ENCODE data around the gene C10orf143.

C10orf143 gene

DNA sequence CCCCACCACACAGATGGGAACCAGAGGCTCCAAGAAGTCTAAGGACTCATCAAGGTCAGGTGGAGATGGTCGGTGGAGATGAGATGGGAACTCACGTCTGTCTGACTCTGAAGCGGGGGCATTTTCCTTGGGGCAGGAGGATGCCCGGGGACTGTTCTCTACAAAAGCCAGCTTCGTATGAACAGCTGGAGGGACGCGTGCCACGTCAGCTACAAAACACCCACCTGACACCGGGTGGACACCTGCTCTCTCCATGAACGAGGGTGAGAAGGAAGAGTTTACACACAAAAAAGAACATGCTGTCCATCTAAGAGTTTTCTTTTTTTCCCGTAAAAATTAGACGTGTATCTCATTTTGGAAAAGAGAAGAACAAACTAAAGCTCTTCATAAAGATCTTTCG, 47.7 kb downstream of the C10orf143 start:
- H3K27me3 ChIP-seq, result no peaks in the 10 kb centered on the region
- H4K20me1 ChIP-seq, result no peaks in the 10 kb centered on the region
- H3K4me3 ChIP-seq, result no peak overlapping the region
- H3K36me3 ChIP-seq, result 0 out of 2 replicates have a peak, but pooled peaks cover 6% of the 10 kb centered on the region
- H3K4me2 ChIP-seq, result 0 out of 2 replicates have a peak overlapping the region, but pooled peaks have one; percentile 88
- no peak for TF ChIP-seq Cebpa-rat (IDR thresholded peaks at IDR 0.05)
- no peak overlapping the region for H3K9ac ChIP-seq
- peak overlapping the region; percentile 71; the same call in 1 of the 2 replicates for H3K27ac ChIP-seq
- H3K4me1 ChIP-seq, result peaks cover 100% of the 10 kb centered on the region
- H3K9me3 ChIP-seq, result peaks cover 8% of the 10 kb centered on the region; the same call in 1 of the 2 replicates

DNA sequence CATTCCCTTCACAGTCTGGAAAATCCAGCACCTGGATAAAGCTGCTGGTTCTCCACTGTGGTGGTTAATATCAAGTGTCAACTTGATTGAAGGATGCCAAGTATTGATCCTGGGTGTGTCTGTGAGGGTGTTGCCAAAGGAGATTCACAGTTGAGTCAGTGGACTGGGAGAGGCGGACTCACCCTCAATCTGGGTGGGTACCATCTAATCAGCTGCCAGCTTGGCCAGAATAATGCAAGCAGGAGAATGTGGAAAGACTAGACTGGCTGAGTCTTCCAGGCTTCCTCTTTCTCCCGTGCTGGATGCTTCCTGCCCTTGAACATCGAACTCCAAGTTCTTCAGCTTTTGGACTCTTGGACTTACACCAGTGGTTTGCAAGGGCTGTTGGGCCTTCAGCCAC, 48.4 kb downstream of the C10orf143 start:
- no peak for TF ChIP-seq Cebpa-rat (IDR thresholded peaks at IDR 0.05)
- Histone ChIP-seq H3K9ac (no peak overlapping the region), H3K9me3 (peaks cover 8% of the 10 kb centered on the region; the same call in 1 of the 2 replicates), H4K20me1 (no peaks in the 10 kb centered on the region), H3K27ac (peak overlapping the region; percentile 71; the same call in 1 of the 2 replicates), H3K4me1 (peaks cover 100% of the 10 kb centered on the region), H3K27me3 (no peaks in the 10 kb centered on the region), H3K4me2 (peak overlapping the region; percentile 88), H3K36me3 (0 out of 2 replicates have a peak, but pooled peaks cover 6% of the 10 kb centered on the region), H3K4me3 (no peak overlapping the region)

DNA sequence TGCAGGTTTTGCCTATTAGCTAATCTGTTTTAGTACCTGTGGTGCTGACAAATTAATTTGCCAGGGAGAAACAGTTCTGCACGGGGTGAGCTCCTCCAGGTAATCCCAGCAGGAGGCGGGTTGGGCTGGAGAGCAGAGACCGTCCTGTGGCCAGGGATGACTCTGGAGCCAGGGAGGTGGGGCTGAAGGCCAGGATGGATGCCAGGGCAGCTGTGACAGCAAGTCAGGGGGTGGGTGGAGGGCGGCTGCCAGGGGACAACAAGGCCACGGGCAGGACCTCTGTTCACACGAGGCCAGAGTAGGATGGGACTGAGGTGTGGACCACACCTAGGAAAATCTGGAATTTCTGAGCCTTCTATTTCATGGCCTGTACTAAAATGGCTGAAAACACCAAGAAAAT, 48.9 kb downstream of the C10orf143 start:
- peaks cover 8% of the 10 kb centered on the region; the same call in 1 of the 2 replicates for H3K9me3 ChIP-seq
- peaks cover 100% of the 10 kb centered on the region for H3K4me1 ChIP-seq
- H3K27me3 ChIP-seq, result no peaks in the 10 kb centered on the region
- H3K27ac ChIP-seq, result peak overlapping the region; percentile 71
- H4K20me1 ChIP-seq, result no peaks in the 10 kb centered on the region
- H3K4me3 ChIP-seq, result no peak overlapping the region
- H3K9ac ChIP-seq, result no peak overlapping the region
- 0 out of 2 replicates have a peak, but pooled peaks cover 6% of the 10 kb centered on the region for H3K36me3 ChIP-seq
- H3K4me2 ChIP-seq, result peak overlapping the region; percentile 88
- no peak for TF ChIP-seq Cebpa-rat (IDR thresholded peaks at IDR 0.05)

DNA sequence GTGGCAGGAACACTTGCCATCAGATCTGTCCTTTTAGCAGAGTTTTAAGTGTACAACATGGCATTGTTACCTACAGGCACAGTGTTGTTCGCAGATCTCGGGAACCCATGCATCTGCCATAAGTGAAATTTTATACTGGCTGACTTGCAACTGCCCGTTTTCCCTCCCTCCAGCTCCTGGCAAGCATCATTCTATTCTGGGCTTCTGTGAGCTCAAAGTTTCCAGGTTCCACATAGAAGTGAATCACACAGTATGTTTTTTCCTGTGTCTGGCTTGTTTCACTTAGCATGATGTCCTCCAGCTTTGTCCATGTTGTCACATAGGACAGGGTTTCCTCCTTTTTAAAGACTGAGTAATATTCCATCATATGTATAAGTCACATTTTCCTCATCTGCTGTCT, 56.6 kb downstream of the C10orf143 start:
- H3K9ac ChIP-seq, result no peak overlapping the region
- H3K4me1 ChIP-seq, result peaks cover 44% of the 10 kb centered on the region
- peaks cover 45% of the 10 kb centered on the region for H3K9me3 ChIP-seq
- no peak overlapping the region for H3K4me3 ChIP-seq
- H3K36me3 ChIP-seq, result peaks cover 5% of the 10 kb centered on the region; the same call in 1 of the 2 replicates
- no peak overlapping the region for H3K27ac ChIP-seq
- no peaks in the 10 kb centered on the region for H4K20me1 ChIP-seq
- no peak overlapping the region for H3K4me2 ChIP-seq
- no peaks in the 10 kb centered on the region for H3K27me3 ChIP-seq
- no peak for TF ChIP-seq Cebpa-rat (IDR thresholded peaks at IDR 0.05)

DNA sequence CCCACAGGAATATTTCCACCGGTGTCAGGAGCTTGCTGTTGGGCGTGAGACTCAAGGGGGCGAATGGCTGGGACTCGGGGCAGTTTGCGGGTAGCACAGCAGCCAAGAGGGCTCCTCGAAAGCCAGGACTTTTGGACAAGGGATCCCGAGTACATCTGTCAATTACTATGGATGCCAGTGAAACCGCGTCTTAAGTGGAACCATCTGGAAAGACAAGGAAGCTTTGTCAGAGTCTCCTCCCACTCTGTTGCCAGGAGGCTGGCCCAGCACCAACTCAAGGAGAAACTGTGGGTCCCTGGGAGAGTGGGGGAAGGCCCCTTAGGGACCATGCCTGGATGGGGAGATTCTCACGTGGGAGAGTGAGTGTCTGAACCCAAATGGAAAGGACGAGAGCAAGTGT, 57.1 kb downstream of the C10orf143 start:
- no peaks in the 10 kb centered on the region for H4K20me1 ChIP-seq
- H3K27ac ChIP-seq, result no peak overlapping the region
- H3K4me1 ChIP-seq, result peaks cover 43% of the 10 kb centered on the region
- no peaks in the 10 kb centered on the region for H3K27me3 ChIP-seq
- H3K4me2 ChIP-seq, result no peak overlapping the region
- no peak overlapping the region for H3K9ac ChIP-seq
- no peak for TF ChIP-seq Cebpa-rat (IDR thresholded peaks at IDR 0.05)
- H3K9me3 ChIP-seq, result peaks cover 45% of the 10 kb centered on the region
- no peak overlapping the region for H3K4me3 ChIP-seq
- H3K36me3 ChIP-seq, result peaks cover 5% of the 10 kb centered on the region; the same call in 1 of the 2 replicates

DNA sequence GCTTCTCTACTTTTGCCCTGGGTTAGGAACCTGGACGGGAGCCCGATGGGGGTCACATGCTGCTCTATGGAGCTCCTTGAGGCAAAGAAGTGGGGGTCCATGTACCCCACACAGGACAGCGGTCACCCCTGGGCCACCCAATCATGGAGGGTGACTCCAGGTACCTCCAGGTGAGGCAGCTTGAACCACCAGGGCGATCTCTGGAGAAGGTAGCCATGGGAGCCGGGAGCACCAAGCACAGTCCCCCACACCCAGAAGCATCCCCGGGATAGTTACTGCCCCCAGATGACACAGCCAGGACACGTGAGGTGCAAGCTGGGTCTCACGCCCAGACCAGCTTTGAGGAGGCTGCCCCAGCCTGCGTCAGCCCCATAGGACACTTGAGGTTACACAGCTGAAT, 58.4 kb downstream of the C10orf143 start:
- peaks cover 43% of the 10 kb centered on the region for H3K4me1 ChIP-seq
- H3K36me3 ChIP-seq, result peaks cover 5% of the 10 kb centered on the region; the same call in 1 of the 2 replicates
- H4K20me1 ChIP-seq, result no peaks in the 10 kb centered on the region
- no peak for TF ChIP-seq Cebpa-rat (IDR thresholded peaks at IDR 0.05)
- H3K9me3 ChIP-seq, result peaks cover 45% of the 10 kb centered on the region
- H3K27me3 ChIP-seq, result no peaks in the 10 kb centered on the region
- no peak overlapping the region for H3K4me3 ChIP-seq
- H3K27ac ChIP-seq, result no peak overlapping the region
- no peak overlapping the region for H3K4me2 ChIP-seq
- H3K9ac ChIP-seq, result no peak overlapping the region

DNA sequence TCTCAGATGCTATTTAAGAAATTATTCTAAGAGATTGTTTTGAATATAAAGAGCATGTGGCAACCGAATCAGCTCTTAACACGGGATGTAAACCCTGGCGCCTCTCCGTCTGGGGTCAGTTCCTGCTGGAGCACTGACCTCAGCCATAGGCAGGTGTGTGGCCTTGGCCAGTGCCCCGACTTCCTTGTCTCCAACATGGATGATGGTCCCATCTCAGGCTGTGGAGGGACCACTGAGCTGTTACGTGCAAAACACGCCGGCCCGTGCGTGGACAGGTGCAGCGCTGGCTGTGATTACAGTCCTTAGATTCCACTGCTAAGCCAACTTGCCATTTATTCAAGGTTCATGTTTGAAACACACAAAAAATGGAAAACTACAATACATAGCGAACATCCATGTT, 59.9 kb downstream of the C10orf143 start:
- Histone ChIP-seq H3K4me2 (no peak overlapping the region), H3K4me1 (peaks cover 45% of the 10 kb centered on the region), H4K20me1 (no peaks in the 10 kb centered on the region), H3K9me3 (peaks cover 38% of the 10 kb centered on the region), H3K36me3 (peaks cover 5% of the 10 kb centered on the region; the same call in 1 of the 2 replicates), H3K27me3 (no peaks in the 10 kb centered on the region), H3K27ac (no peak overlapping the region), H3K9ac (no peak overlapping the region), H3K4me3 (no peak overlapping the region)
- no peak for TF ChIP-seq Cebpa-rat (IDR thresholded peaks at IDR 0.05)

DNA sequence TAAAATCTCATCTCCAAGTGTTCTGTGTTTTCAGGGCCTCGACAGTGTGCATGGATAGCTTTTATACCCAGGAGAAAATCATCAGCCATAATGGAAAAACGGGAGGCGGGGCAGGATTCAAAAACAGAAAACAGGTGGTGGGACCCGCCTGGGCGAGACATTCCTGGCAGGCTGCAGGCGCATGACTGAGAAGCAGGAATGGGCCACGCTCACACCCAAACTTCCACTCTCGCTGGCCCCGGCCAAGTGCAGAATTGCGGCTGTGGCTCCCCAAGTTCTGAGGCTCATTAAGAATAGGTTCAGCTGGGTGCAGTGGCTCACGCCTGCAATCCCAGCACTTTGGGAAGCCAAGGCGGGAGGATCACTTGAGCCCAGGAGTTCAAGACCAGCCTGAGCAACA, 60.6 kb downstream of the C10orf143 start:
- Histone ChIP-seq H3K27ac (no peak overlapping the region), H3K27me3 (no peaks in the 10 kb centered on the region), H3K4me2 (no peak overlapping the region), H3K36me3 (peaks cover 5% of the 10 kb centered on the region; the same call in 1 of the 2 replicates), H3K9ac (no peak overlapping the region), H3K9me3 (peaks cover 30% of the 10 kb centered on the region), H3K4me1 (peaks cover 52% of the 10 kb centered on the region), H4K20me1 (no peaks in the 10 kb centered on the region), H3K4me3 (no peak overlapping the region)
- no peak for TF ChIP-seq Cebpa-rat (IDR thresholded peaks at IDR 0.05)

DNA sequence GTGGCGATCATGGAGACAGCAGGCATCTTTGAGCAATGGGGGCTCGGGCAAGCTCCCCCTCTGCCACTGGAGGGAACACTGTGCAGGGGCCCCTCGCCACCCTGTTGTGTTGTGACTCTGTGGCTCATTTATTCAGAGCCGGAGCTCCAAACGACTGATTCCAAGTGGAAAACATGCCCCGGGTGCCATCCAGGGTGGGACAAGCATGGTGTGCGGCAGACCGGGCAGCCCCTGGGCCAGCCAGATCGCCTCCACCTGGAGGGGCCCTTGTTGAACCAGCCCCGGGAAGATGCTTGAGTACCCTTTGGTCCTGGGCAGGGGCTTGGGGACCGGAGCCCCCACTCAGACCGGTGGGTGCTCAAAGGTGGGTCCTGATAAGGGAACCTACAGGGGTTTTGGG, 61.4 kb downstream of the C10orf143 start:
- peaks cover 23% of the 10 kb centered on the region for H3K9me3 ChIP-seq
- no peak overlapping the region for H3K9ac ChIP-seq
- peaks cover 59% of the 10 kb centered on the region for H3K4me1 ChIP-seq
- H4K20me1 ChIP-seq, result no peaks in the 10 kb centered on the region
- no peak overlapping the region for H3K4me2 ChIP-seq
- no peak overlapping the region for H3K27ac ChIP-seq
- H3K36me3 ChIP-seq, result 0 out of 2 replicates have a peak, but pooled peaks cover 5% of the 10 kb centered on the region
- no peak for TF ChIP-seq Cebpa-rat (IDR thresholded peaks at IDR 0.05)
- no peaks in the 10 kb centered on the region for H3K27me3 ChIP-seq
- H3K4me3 ChIP-seq, result no peak overlapping the region

DNA sequence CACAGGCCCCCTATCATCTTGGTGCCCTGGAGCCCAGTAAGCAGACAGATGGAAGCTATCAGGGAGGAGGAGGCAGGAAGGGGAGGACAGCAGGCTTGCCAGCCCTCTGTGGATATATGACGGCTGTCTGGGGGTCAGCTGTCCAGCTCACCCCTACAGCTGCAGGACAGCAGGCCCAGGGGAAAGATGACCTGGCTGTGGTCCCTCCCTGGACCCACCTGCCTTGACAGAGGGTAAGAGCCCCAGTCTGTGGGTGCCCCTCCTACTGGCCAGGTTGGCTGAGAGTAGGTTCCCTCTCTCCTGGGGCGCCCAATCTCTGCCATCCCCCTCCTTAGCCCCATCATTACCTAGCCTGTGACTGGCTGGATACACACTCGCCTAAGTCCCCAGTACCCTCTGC, 62.5 kb downstream of the C10orf143 start:
- Histone ChIP-seq H3K9me3 (peaks cover 11% of the 10 kb centered on the region), H3K4me3 (no peak overlapping the region), H3K27ac (peak overlapping the region; percentile 53; the same call in 1 of the 2 replicates), H3K36me3 (no peaks in the 10 kb centered on the region), H3K9ac (no peak overlapping the region), H3K4me1 (peaks cover 71% of the 10 kb centered on the region), H3K27me3 (no peaks in the 10 kb centered on the region), H4K20me1 (no peaks in the 10 kb centered on the region), H3K4me2 (peak overlapping the region; percentile 77)
- no peak for TF ChIP-seq Cebpa-rat (IDR thresholded peaks at IDR 0.05)
